Thyroid gland (tissue), 4 donors: ENCODE results near the gene DNAJC17.

Experiments
- POLR2A ChIP-seq, 2 donors: fragments of 450-650 bp; IDR thresholded peaks; one replicate each; pipeline ENCODE4 v1.6.1; 2017; ENCODE audit warnings: antibody characterized with exemption in 2 of 2, mild to moderate bottlenecking in 2 of 2, moderate library complexity in 1 of 2
- TF ChIP-seq, protein P1 (sequence below), 6 experiments: fragments of 200-600 bp in 3 of 6; fragments of 450-650 bp in 3 of 6; sonication (generic) in 3 of 6; IDR thresholded peaks; one replicate each; pipeline ENCODE4 v1.5.1; 2016 to 2019; ENCODE audit warnings: antibody characterized with exemption in 6 of 6, mild to moderate bottlenecking in 2 of 6, inconsistent platforms in 1 of 6, moderate library complexity in 1 of 6

DNA sequence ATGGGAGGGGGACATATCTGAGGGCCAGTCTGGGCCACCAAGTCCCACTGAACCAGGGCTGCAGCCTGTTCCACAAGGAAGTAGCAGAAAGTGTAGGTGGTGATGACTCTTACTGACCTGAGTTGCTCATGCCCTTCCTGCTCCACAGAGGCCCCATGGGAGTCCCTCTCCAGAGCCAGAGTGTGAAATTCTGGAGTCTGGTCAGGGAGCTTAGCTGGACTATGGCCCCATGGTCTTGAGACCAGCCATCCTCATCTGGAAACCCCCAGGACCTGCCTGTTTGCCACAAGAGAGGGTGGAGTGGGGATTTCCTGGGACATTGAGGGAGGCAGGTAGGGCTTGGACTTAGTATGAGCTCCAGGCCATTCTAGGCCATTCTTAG is 39.6 kb upstream of the DNAJC17 start:
- TF ChIP-seq, protein P1, sequence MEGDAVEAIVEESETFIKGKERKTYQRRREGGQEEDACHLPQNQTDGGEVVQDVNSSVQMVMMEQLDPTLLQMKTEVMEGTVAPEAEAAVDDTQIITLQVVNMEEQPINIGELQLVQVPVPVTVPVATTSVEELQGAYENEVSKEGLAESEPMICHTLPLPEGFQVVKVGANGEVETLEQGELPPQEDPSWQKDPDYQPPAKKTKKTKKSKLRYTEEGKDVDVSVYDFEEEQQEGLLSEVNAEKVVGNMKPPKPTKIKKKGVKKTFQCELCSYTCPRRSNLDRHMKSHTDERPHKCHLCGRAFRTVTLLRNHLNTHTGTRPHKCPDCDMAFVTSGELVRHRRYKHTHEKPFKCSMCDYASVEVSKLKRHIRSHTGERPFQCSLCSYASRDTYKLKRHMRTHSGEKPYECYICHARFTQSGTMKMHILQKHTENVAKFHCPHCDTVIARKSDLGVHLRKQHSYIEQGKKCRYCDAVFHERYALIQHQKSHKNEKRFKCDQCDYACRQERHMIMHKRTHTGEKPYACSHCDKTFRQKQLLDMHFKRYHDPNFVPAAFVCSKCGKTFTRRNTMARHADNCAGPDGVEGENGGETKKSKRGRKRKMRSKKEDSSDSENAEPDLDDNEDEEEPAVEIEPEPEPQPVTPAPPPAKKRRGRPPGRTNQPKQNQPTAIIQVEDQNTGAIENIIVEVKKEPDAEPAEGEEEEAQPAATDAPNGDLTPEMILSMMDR (IDR thresholded peaks at IDR 0.05) = no peak
- no peak for TF ChIP-seq POLR2A (IDR thresholded peaks at IDR 0.05)
